NCI-H510A (cell line): Measurements from ENCODE around the gene VWA8.

Experiments
- DNase-seq: peaks from one replicate; lab custom pipeline; 2025; lab: John Stamatoyannopoulos, UW

VWA8 gene

GRCh38 chr13:41614671-41615527 lies 346.0 kb downstream of the VWA8 start:
- DNase-seq: no peak

- no peak for DNase-seq
These were observed 346.8 kb downstream of the VWA8 start for GRCh38 chr13:41613984-41614661.

- no peak for DNase-seq
These were observed 347.4 kb downstream of the VWA8 start for GRCh38 chr13:41613471-41613870.

GRCh38 chr13:41611385-41611784 lies 349.5 kb downstream of the VWA8 start:
- DNase-seq: no peak

- peak; percentile 17 for DNase-seq
These were observed 350.5 kb downstream of the VWA8 start for GRCh38 chr13:41610404-41610803.

GRCh38 chr13:41609828-41610227 lies 351.1 kb downstream of the VWA8 start:
- no peak for DNase-seq

GRCh38 chr13:41608839-41609177 lies 352.1 kb downstream of the VWA8 start:
- no peak for DNase-seq

GRCh38 chr13:41608111-41608838 lies 352.6 kb downstream of the VWA8 start:
- DNase-seq: no peak

- no peak for DNase-seq
These were observed 354.3 kb downstream of the VWA8 start for GRCh38 chr13:41606646-41607045.

GRCh38 chr13:41605319-41606285 lies 355.3 kb downstream of the VWA8 start:
- DNase-seq: no peak

GRCh38 chr13:41603917-41604316 lies 357.0 kb downstream of the VWA8 start:
- DNase-seq: no peak

GRCh38 chr13:41601718-41602445 lies 359.0 kb downstream of the VWA8 start:
- DNase-seq: no peak

- DNase-seq: no peak
These were observed 361.3 kb downstream of the VWA8 start for GRCh38 chr13:41599619-41600018.

GRCh38 chr13:41597348-41598041 lies 363.4 kb downstream of the VWA8 start:
- DNase-seq: no peak

GRCh38 chr13:41596190-41596589 lies 364.7 kb downstream of the VWA8 start:
- no peak for DNase-seq

GRCh38 chr13:41595298-41595697 lies 365.6 kb downstream of the VWA8 start:
- DNase-seq: no peak

GRCh38 chr13:41590643-41591042 lies 370.3 kb downstream of the VWA8 start:
- DNase-seq: no peak

GRCh38 chr13:41590122-41590521 lies 370.8 kb downstream of the VWA8 start:
- no peak for DNase-seq

GRCh38 chr13:41589434-41589833 lies 371.5 kb downstream of the VWA8 start:
- no peak for DNase-seq

GRCh38 chr13:41588899-41589298 lies 372.0 kb downstream of the VWA8 start:
- DNase-seq: no peak
